ENCODE results near the gene ADORA2B. TPM values are rescaled to one million over a fixed set of nuclear protein-coding genes. Genes with fewer than 3 reads are reported as not detected.
"Not testable (repeated sequence)": the region's sequence is repeated elsewhere in the genome, so short reads cannot be mapped to it uniquely, and the experiment has no call there.

The ADORA2B gene
- total RNA-seq (under 1 TPM; 0.88 to 0.95 TPM), polyA plus RNA-seq (1.2 TPM)

GRCh38 chr17:15944759-15945526 is at the start of gene ADORA2B:
TSS of gene ADORA2B (plus strand) at chr17:15945130. CDS start at chr17:15945249, 119 bp downstream.
- Histone ChIP-seq H3K27ac (ENCODE audit: low read depth, low read length) (peak within 1 kb of the TSS; percentile 47), H3K27me3 (ENCODE audit: insufficient read depth, low read length, poor library complexity, severe bottlenecking) (no peaks in the 10 kb centered on the region), H3K36me3 (ENCODE audit: insufficient read depth, low read length) (no peaks in the 10 kb centered on the region), H3K4me3 (ENCODE audit: low read length) (peak within 1 kb of the TSS; percentile 39), H3K4me1 (ENCODE audit: insufficient read depth, low read length) (no peaks in the 10 kb centered on the region), H3K9me3 (ENCODE audit: low read length) (no peaks in the 10 kb centered on the region)
- no peaks in the 10 kb centered on the region for H3K36me3 Mint-ChIP-seq
- H3K4me3 Mint-ChIP-seq, result peak within 1 kb of the TSS; percentile 78 to 92 (median 82)
- no peak within 1 kb of the TSS for H3K27ac Mint-ChIP-seq
- CTCF ChIA-PET, result interaction anchor here (1.2 to 2.3 kb wide), 3 partner anchors 14 to 54 kb away, joined by 4 to 19 read pairs (median 7); partner anchors contain the start of genes TTC19 and ZSWIM7
- peaks cover 29 to 46% of the 10 kb centered on the region in 2 donors for H3K27me3 Mint-ChIP-seq
- peak in 3 of 5 donors; percentile 17 to 54 (median 20) for DNase-seq
- H3K9me3 Mint-ChIP-seq, result no peaks in the 10 kb centered on the region
- POLR2A ChIA-PET, result no interaction called here
- peaks cover 8 to 10% (median 10%) of the 10 kb centered on the region in 3 donors for H3K4me1 Mint-ChIP-seq

- peaks cover 0 to 7% of the 10 kb centered on the region in 2 donors for H3K27me3 Mint-ChIP-seq
- H3K9me3 Mint-ChIP-seq, result peaks cover 0 to 3% (median 0%) of the 10 kb centered on the region in 5 donors
- H3K36me3 Mint-ChIP-seq, result peaks cover 0 to 4% (median 1%) of the 10 kb centered on the region in 3 donors
- Histone ChIP-seq H3K4me3 (ENCODE audit: low read length) (no peak overlapping the region), H3K9me3 (ENCODE audit: low read length) (no peaks in the 10 kb centered on the region), H3K27ac (ENCODE audit: low read depth, low read length) (no peak overlapping the region), H3K27me3 (ENCODE audit: insufficient read depth, low read length, poor library complexity, severe bottlenecking) (no peaks in the 10 kb centered on the region), H3K36me3 (ENCODE audit: insufficient read depth, low read length) (no peaks in the 10 kb centered on the region), H3K4me1 (ENCODE audit: insufficient read depth, low read length) (peaks cover 3% of the 10 kb centered on the region)
- H3K4me1 Mint-ChIP-seq, result peaks cover 7 to 20% (median 15%) of the 10 kb centered on the region in 3 donors
- H3K4me3 Mint-ChIP-seq, result no peak overlapping the region
- ChIA-PET POLR2A (interaction anchor here (0.6 kb wide), 1 partner anchor 103 kb away, joined by 3 read pairs; the partner anchor contains the start of genes TTC19 and ZSWIM7), CTCF (no interaction called here)
- peak overlapping the region in 4 of 8 donors; percentile 33 to 84 (median 46) for H3K27ac Mint-ChIP-seq
- DNase-seq, result no peak
Observed at GRCh38 chr17:15896277-15896676, 48.7 kb upstream of the ADORA2B start.

GRCh38 chr17:15896834-15897233 is 48.1 kb upstream of the ADORA2B start:
- Histone ChIP-seq H3K36me3 (ENCODE audit: insufficient read depth, low read length) (no peaks in the 10 kb centered on the region), H3K9me3 (ENCODE audit: low read length) (no peaks in the 10 kb centered on the region), H3K27me3 (ENCODE audit: insufficient read depth, low read length, poor library complexity, severe bottlenecking) (no peaks in the 10 kb centered on the region), H3K27ac (ENCODE audit: low read depth, low read length) (no peak overlapping the region), H3K4me1 (ENCODE audit: insufficient read depth, low read length) (peaks cover 3% of the 10 kb centered on the region), H3K4me3 (ENCODE audit: low read length) (no peak overlapping the region)
- ChIA-PET POLR2A (interaction anchor here (0.6 kb wide), 1 partner anchor 102 kb away, joined by 3 read pairs; the partner anchor contains the start of genes TTC19 and ZSWIM7), CTCF (no interaction called here)
- H3K9me3 Mint-ChIP-seq, result peaks cover 0 to 3% (median 0%) of the 10 kb centered on the region in 5 donors
- peaks cover 7 to 20% (median 15%) of the 10 kb centered on the region in 3 donors for H3K4me1 Mint-ChIP-seq
- H3K27ac Mint-ChIP-seq, result peak overlapping the region in 4 of 8 donors; percentile 2 to 83 (median 46)
- H3K36me3 Mint-ChIP-seq, result peaks cover 0 to 4% (median 1%) of the 10 kb centered on the region in 3 donors
- H3K27me3 Mint-ChIP-seq, result peaks cover 0 to 7% of the 10 kb centered on the region in 2 donors
- H3K4me3 Mint-ChIP-seq, result peak overlapping the region in 6 of 7 donors; percentile 12 to 83 (median 82)
- DNase-seq, result no peak

GRCh38 chr17:15899596-15899995 is 45.3 kb upstream of the ADORA2B start:
- H3K27me3 ChIP-seq (ENCODE audit: insufficient read depth, low read length, poor library complexity, severe bottlenecking); H3K36me3 Mint-ChIP-seq; H3K9me3 ChIP-seq (ENCODE audit: low read length); H3K9me3 Mint-ChIP-seq; H3K27me3 Mint-ChIP-seq; CTCF ChIA-PET; DNase-seq; H3K36me3 ChIP-seq (ENCODE audit: insufficient read depth, low read length); H3K4me3 ChIP-seq (ENCODE audit: low read length); H3K4me1 ChIP-seq (ENCODE audit: insufficient read depth, low read length); POLR2A ChIA-PET; H3K27ac ChIP-seq (ENCODE audit: low read depth, low read length): not testable (repeated sequence)
- Mint-ChIP-seq H3K27ac (peak overlapping the region in 3 of 8 donors; percentile 4 to 61 (median 21)), H3K4me3 (peak overlapping the region in 2 of 7 donors; percentile 20 to 71), H3K4me1 (peaks cover 7 to 20% (median 15%) of the 10 kb centered on the region in 3 donors)

GRCh38 chr17:15900871-15901270 is 44.1 kb upstream of the ADORA2B start:
- Histone ChIP-seq H3K4me3 (ENCODE audit: low read length) (no peak overlapping the region), H3K27ac (ENCODE audit: low read depth, low read length) (no peak overlapping the region), H3K27me3 (ENCODE audit: insufficient read depth, low read length, poor library complexity, severe bottlenecking) (no peaks in the 10 kb centered on the region), H3K36me3 (ENCODE audit: insufficient read depth, low read length) (no peaks in the 10 kb centered on the region), H3K9me3 (ENCODE audit: low read length) (no peaks in the 10 kb centered on the region), H3K4me1 (ENCODE audit: insufficient read depth, low read length) (peaks cover 3% of the 10 kb centered on the region)
- ChIA-PET POLR2A (no interaction called here), CTCF (no interaction called here)
- Mint-ChIP-seq H3K4me1 (peaks cover 7 to 20% (median 15%) of the 10 kb centered on the region in 3 donors), H3K9me3 (peaks cover 0 to 3% (median 0%) of the 10 kb centered on the region in 5 donors), H3K4me3 (no peak overlapping the region), H3K27ac (no peak overlapping the region), H3K36me3 (peaks cover 0 to 4% (median 1%) of the 10 kb centered on the region in 3 donors), H3K27me3 (no peaks in the 10 kb centered on the region)
- no peak for DNase-seq

GRCh38 chr17:15905236-15905635 is 39.7 kb upstream of the ADORA2B start:
- POLR2A ChIA-PET; H3K36me3 Mint-ChIP-seq; H3K27ac Mint-ChIP-seq; H3K36me3 ChIP-seq (ENCODE audit: insufficient read depth, low read length); H3K27me3 Mint-ChIP-seq; H3K4me1 ChIP-seq (ENCODE audit: insufficient read depth, low read length); H3K4me3 Mint-ChIP-seq; H3K9me3 ChIP-seq (ENCODE audit: low read length); H3K4me1 Mint-ChIP-seq; H3K27ac ChIP-seq (ENCODE audit: low read depth, low read length); H3K27me3 ChIP-seq (ENCODE audit: insufficient read depth, low read length, poor library complexity, severe bottlenecking); H3K4me3 ChIP-seq (ENCODE audit: low read length); H3K9me3 Mint-ChIP-seq; CTCF ChIA-PET; DNase-seq: not testable (repeated sequence)

- H3K4me3 Mint-ChIP-seq, result no peak overlapping the region
- CTCF ChIA-PET, result no interaction called here
Observed at GRCh38 chr17:15907290-15907689, 37.6 kb upstream of the ADORA2B start.

GRCh38 chr17:15908378-15908777 is 36.6 kb upstream of the ADORA2B start:
- Mint-ChIP-seq H3K36me3 (no peaks in the 10 kb centered on the region), H3K4me3 (no peak overlapping the region), H3K27me3 (no peaks in the 10 kb centered on the region), H3K4me1 (peaks cover 0 to under 1% (median under 1%) of the 10 kb centered on the region in 3 donors), H3K27ac (no peak overlapping the region), H3K9me3 (no peaks in the 10 kb centered on the region)
- ChIA-PET POLR2A (no interaction called here), CTCF (no interaction called here)
- DNase-seq, result no peak
- no peaks in the 10 kb centered on the region for H3K36me3 ChIP-seq (ENCODE audit: insufficient read depth, low read length)
- no peaks in the 10 kb centered on the region for H3K27me3 ChIP-seq (ENCODE audit: insufficient read depth, low read length, poor library complexity, severe bottlenecking)
- no peak overlapping the region for H3K27ac ChIP-seq (ENCODE audit: low read depth, low read length)
- H3K4me1 ChIP-seq (ENCODE audit: insufficient read depth, low read length), result no peaks in the 10 kb centered on the region
- H3K9me3 ChIP-seq (ENCODE audit: low read length), result no peaks in the 10 kb centered on the region
- no peak overlapping the region for H3K4me3 ChIP-seq (ENCODE audit: low read length)

More at GRCh38 chr17:15907290-15907689, 37.6 kb upstream of the ADORA2B start:
- H3K4me1 ChIP-seq (ENCODE audit: insufficient read depth, low read length), result no peaks in the 10 kb centered on the region
- H3K27ac ChIP-seq (ENCODE audit: low read depth, low read length), result no peak overlapping the region
- no peaks in the 10 kb centered on the region for H3K27me3 ChIP-seq (ENCODE audit: insufficient read depth, low read length, poor library complexity, severe bottlenecking)
- no peaks in the 10 kb centered on the region for H3K4me1 Mint-ChIP-seq
- no peaks in the 10 kb centered on the region for H3K9me3 ChIP-seq (ENCODE audit: low read length)
- no peaks in the 10 kb centered on the region for H3K9me3 Mint-ChIP-seq
- H3K36me3 Mint-ChIP-seq, result no peaks in the 10 kb centered on the region
- no peaks in the 10 kb centered on the region for H3K27me3 Mint-ChIP-seq
- POLR2A ChIA-PET, result no interaction called here
- no peak overlapping the region for H3K27ac Mint-ChIP-seq
- no peaks in the 10 kb centered on the region for H3K36me3 ChIP-seq (ENCODE audit: insufficient read depth, low read length)
- DNase-seq, result no peak
- H3K4me3 ChIP-seq (ENCODE audit: low read length), result no peak overlapping the region
